Upper lobe of left lung (tissue), 4 donors: ENCODE data around the gene TLE4.

Experiments used
- EP300 ChIP-seq, 4 donors: sonication (generic); formaldehyde crosslinking; IDR thresholded peaks; one replicate each; pipeline ENCODE4 v1.5.1; 2017; ENCODE audit warnings: antibody characterized with exemption in 4 of 4, control low read depth in 2 of 4
- TF ChIP-seq, protein P1 (sequence below), 6 experiments: fragments of 450-650 bp in 4 of 6; fragments of 200-600 bp in 2 of 6; sonication (generic) in 2 of 6; IDR thresholded peaks; one replicate each; pipeline ENCODE4 v1.5.1; 2016 to 2019; ENCODE audit warnings: antibody characterized with exemption in 6 of 6

DNA sequence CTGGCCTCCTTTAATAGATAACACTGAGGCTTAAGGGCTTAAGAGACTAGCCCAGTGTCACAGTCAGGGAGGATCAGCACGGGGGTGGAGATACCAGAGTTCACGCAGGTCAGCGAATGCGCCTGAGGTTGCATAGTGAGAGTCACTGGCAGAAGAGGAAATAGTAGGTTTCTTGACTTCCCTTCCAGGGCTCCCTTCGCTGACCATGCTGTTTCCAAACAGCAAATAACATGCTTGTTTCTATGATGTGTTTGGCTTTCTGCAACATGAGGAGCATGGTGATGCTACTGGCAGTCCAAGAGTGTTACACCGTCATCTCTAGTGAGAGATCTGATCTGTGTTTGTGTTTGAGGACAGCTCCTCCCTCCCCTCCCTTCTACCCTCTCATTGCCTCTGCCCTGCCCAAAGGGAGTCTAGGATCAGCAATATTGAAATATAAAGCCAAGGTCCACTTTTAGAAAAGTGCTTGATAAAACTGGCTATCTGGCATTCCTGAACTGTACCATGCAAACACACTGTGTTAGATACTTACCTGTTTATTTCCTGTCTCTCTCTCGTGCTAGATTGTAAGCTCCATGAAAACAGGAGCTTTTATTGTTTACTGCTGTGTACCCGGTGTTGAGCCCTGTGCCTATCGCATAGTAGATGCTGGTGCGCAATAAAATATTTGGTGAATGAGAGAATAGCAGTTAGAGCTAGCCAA is 12.3 kb downstream of the TLE4 start:
- TF ChIP-seq, protein P1, sequence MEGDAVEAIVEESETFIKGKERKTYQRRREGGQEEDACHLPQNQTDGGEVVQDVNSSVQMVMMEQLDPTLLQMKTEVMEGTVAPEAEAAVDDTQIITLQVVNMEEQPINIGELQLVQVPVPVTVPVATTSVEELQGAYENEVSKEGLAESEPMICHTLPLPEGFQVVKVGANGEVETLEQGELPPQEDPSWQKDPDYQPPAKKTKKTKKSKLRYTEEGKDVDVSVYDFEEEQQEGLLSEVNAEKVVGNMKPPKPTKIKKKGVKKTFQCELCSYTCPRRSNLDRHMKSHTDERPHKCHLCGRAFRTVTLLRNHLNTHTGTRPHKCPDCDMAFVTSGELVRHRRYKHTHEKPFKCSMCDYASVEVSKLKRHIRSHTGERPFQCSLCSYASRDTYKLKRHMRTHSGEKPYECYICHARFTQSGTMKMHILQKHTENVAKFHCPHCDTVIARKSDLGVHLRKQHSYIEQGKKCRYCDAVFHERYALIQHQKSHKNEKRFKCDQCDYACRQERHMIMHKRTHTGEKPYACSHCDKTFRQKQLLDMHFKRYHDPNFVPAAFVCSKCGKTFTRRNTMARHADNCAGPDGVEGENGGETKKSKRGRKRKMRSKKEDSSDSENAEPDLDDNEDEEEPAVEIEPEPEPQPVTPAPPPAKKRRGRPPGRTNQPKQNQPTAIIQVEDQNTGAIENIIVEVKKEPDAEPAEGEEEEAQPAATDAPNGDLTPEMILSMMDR (IDR thresholded peaks at IDR 0.05) = no peak
- no peak for TF ChIP-seq EP300 (IDR thresholded peaks at IDR 0.05)
